HEK293 (cell line): ENCODE data around the gene DGKK.

Experiments
- CTCF ChIP-seq: fragments of 450-650 bp; formaldehyde crosslinking; IDR thresholded peaks from 2 replicates; pipeline ENCODE4 v1.5.1; 2016; ENCODE audit warnings: missing biosample characterization, missing genetic modification characterization
- RBAK ChIP-seq: fragments of 450-650 bp; formaldehyde crosslinking; IDR thresholded peaks from 2 replicates; pipeline ENCODE4 v1.5.1; 2016; ENCODE audit warnings: missing biosample characterization, missing genetic modification characterization
- TCF7L2 ChIP-seq: IDR thresholded peaks from 2 replicates; pipeline ENCODE4 v1.6.1; 2011; ENCODE audit warnings: low read depth, mild to moderate bottlenecking, inconsistent platforms, low read length, moderate library complexity, borderline replicate concordance
- ZNF157 ChIP-seq: fragments of 450-650 bp; formaldehyde crosslinking; IDR thresholded peaks from 2 replicates; pipeline ENCODE4 v1.5.1; 2016; ENCODE audit warnings: missing biosample characterization, missing genetic modification characterization
- ZNF223 ChIP-seq: fragments of 450-650 bp; formaldehyde crosslinking; IDR thresholded peaks from 2 replicates; pipeline ENCODE4 v1.5.1; 2016; ENCODE audit warnings: missing biosample characterization, missing genetic modification characterization

DNA sequence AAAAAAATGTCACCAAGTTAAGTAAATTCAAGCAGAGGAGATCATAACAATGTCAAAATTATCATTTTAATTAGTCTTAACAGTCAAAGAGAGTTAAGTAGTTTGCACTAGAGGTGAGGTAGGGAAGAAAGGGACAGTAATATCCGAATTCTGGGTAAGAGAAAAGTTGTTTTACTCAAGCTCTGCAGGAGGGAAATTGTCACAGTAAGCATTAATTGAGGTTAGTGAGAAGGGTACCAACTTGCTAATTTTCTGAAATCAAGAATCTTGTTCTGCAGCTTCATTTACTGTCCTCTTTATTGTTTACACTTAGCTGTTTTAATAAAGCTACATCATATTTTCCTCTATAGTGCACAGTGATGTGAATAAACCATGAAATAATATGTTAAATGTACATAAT is 11.0 kb downstream of the DGKK start:
- TF ChIP-seq ZNF157 = no peak
- TF ChIP-seq ZNF223 = no peak
- TF ChIP-seq TCF7L2 = no peak
- no peak for TF ChIP-seq CTCF
- TF ChIP-seq RBAK (tag by site-specific recombination) = no peak
